HEK293 (cell line): ENCODE results near the gene COX6A1.

Source experiments
- ATF2 ChIP-seq: fragments of 450-650 bp; formaldehyde crosslinking; IDR thresholded peaks from 2 replicates; pipeline ENCODE4 v1.5.1; 2016; ENCODE audit warnings: missing biosample characterization, missing genetic modification characterization, low read depth
- CTCF ChIP-seq: fragments of 450-650 bp; formaldehyde crosslinking; IDR thresholded peaks from 2 replicates; pipeline ENCODE4 v1.5.1; 2016; ENCODE audit warnings: missing biosample characterization, missing genetic modification characterization
- INSM2 ChIP-seq: fragments of 450-650 bp; formaldehyde crosslinking; IDR thresholded peaks from 2 replicates; pipeline ENCODE4 v1.5.1; 2016; ENCODE audit warnings: missing biosample characterization, missing genetic modification characterization
- TCF7L2 ChIP-seq: IDR thresholded peaks from 2 replicates; pipeline ENCODE4 v1.6.1; 2011; ENCODE audit warnings: low read depth, mild to moderate bottlenecking, inconsistent platforms, low read length, moderate library complexity, borderline replicate concordance
- ZBTB1 ChIP-seq: fragments of 450-650 bp; formaldehyde crosslinking; IDR thresholded peaks from 2 replicates; pipeline ENCODE4 v1.5.1; 2016; ENCODE audit warnings: missing biosample characterization, missing genetic modification characterization
- ZBTB48 ChIP-seq: fragments of 450-650 bp; formaldehyde crosslinking; IDR thresholded peaks from 2 replicates; pipeline ENCODE4 v1.5.1; 2016; ENCODE audit warnings: missing biosample characterization, missing genetic modification characterization
- ZNF211 ChIP-seq: fragments of 450-650 bp; formaldehyde crosslinking; IDR thresholded peaks from 2 replicates; pipeline ENCODE4 v1.5.1; 2016; ENCODE audit warnings: low read depth, missing biosample characterization, missing genetic modification characterization
- ZNF274 ChIP-seq, 2 experiments: fragments of 200-500 bp in 1 of 2; fragments of 450-650 bp in 1 of 2; sonication (Bioruptor generic) in 1 of 2; formaldehyde crosslinking in 1 of 2; IDR thresholded peaks; 2 replicates each; pipeline versions ENCODE4 v1.5.1 to v1.6.1; 2014 to 2016; ENCODE audit warnings: borderline replicate concordance in 1 of 2, inconsistent platforms in 1 of 2, low read length in 1 of 2, missing biosample characterization in 1 of 2, missing genetic modification characterization in 1 of 2
- ZNF785 ChIP-seq: fragments of 450-650 bp; formaldehyde crosslinking; IDR thresholded peaks from 2 replicates; pipeline ENCODE4 v1.5.1; 2016; ENCODE audit warnings: missing biosample characterization, missing genetic modification characterization
- ZSCAN4 ChIP-seq: fragments of 450-650 bp; formaldehyde crosslinking; IDR thresholded peaks from 2 replicates; pipeline ENCODE4 v1.5.1; 2017; ENCODE audit warnings: missing biosample characterization, missing genetic modification characterization

GRCh38 chr12:120457133-120457532 is 19.2 kb downstream of the COX6A1 start:
- TF ChIP-seq CTCF (peak; percentile 64; the same call in 1 of the 2 replicates), ZSCAN4 (tag by site-specific recombination) (no peak), INSM2 (tag by site-specific recombination) (no peak), TCF7L2 (no peak), ZBTB48 (tag by site-specific recombination) (no peak), ZBTB1 (tag by site-specific recombination) (no peak), ZNF211 (tag by site-specific recombination) (no peak), ATF2 (tag by site-specific recombination) (no peak), ZNF274 (IDR thresholded peaks at IDR 0.05; ENCODE audit: low read length) (no peak), ZNF274 (tag by site-specific recombination; IDR thresholded peaks at IDR 0.05; ENCODE audit: borderline replicate concordance) (no peak), ZNF785 (tag by site-specific recombination) (no peak)
